Caco-2 (cell line): ENCODE data around the gene HDGFL1. TPM values are rescaled to one million over a fixed set of nuclear protein-coding genes. Genes with fewer than 3 reads are reported as not detected.

Experiments
- BruUV-seq: library from RNA; stranded (reverse); fragments of 400-500 nt; replicated peaks from 2 replicates; lab custom pipeline; 2021; lab: Mats Ljungman, UMichigan
- CTCF ChIA-PET: fragments of 300-600 bp; sonication (Branson Sonifier 250); formaldehyde crosslinking; loops from one replicate; lab custom pipeline; 2022; ENCODE audit warnings: antibody characterized with exemption; lab: Charles Lee
- POLR2A ChIA-PET: fragments of 300-600 bp; sonication (Branson Sonifier 250); formaldehyde crosslinking; loops from one replicate; lab custom pipeline; 2022; ENCODE audit warnings: antibody characterized with exemption; lab: Charles Lee
- DNase-seq, 2 experiments: peaks; one replicate each; pipeline versions ENCODE4 v3.0.0 to v3.0.0-alpha.2; 2020 to 2022
- H3K27me3 ChIP-seq: replicated peaks from 2 replicates; pipeline ENCODE4 v1.6.0; 2011; ENCODE audit warnings: low read length; ENCODE audit not compliant: control insufficient read depth, insufficient read depth
- H3K36me3 ChIP-seq: 2 replicates; pipeline ENCODE4 v1.5.1; 2011; ENCODE audit warnings: low read length; ENCODE audit not compliant: control insufficient read depth, insufficient read depth
- H3K4me1 ChIP-seq: fragments of 250-450 bp; sonication (Bioruptor Pico); 2 replicates; pipeline ENCODE4 v1.5.1; 2020; ENCODE audit warnings: mild to moderate bottlenecking
- H3K4me3 ChIP-seq: 2 replicates; pipeline ENCODE4 v1.5.1; 2011; ENCODE audit warnings: low read depth, mild to moderate bottlenecking, control low read depth, low read length
- H3K9me3 ChIP-seq: fragments of 250-450 bp; sonication (Bioruptor Pico); 2 replicates; pipeline ENCODE4 v1.5.1; 2020; ENCODE audit warnings: mild to moderate bottlenecking, moderate library complexity
- H3K27ac Mint-ChIP-seq: one replicate; pipeline ENCODE4 v1.8.0; 2022; ENCODE audit warnings: mixed read lengths; ENCODE audit not compliant: unreplicated experiment
- H3K27me3 Mint-ChIP-seq: one replicate; pipeline ENCODE4 v1.8.0; 2022; ENCODE audit warnings: mixed read lengths; ENCODE audit not compliant: insufficient read depth, unreplicated experiment
- H3K36me3 Mint-ChIP-seq: one replicate; pipeline ENCODE4 v1.8.0; 2022; ENCODE audit warnings: mild to moderate bottlenecking, mixed read lengths; ENCODE audit not compliant: insufficient read depth, unreplicated experiment
- H3K4me1 Mint-ChIP-seq: one replicate; pipeline ENCODE4 v1.8.0; 2022; ENCODE audit warnings: low read depth, mixed read lengths; ENCODE audit not compliant: unreplicated experiment
- H3K4me3 Mint-ChIP-seq: one replicate; pipeline ENCODE4 v1.8.0; 2022; ENCODE audit warnings: mild to moderate bottlenecking, moderate library complexity, mixed read lengths; ENCODE audit not compliant: unreplicated experiment
- H3K9me3 Mint-ChIP-seq: one replicate; pipeline ENCODE4 v1.8.0; 2022; ENCODE audit warnings: mixed read lengths; ENCODE audit not compliant: unreplicated experiment
- intact Hi-C: fragments of 100-400 bp; cut with micrococcal nuclease; formaldehyde crosslinking; loops from one replicate; pipeline ENCODE4 v1.10.0; 2022; ENCODE audit not compliant: unreplicated experiment
- total RNA-seq: library from RNA; stranded (reverse); gene quantifications from 2 replicates; pipeline ENCODE4 v1.2.3, GENCODE V29; 2022
- TF ChIP-seq, protein P1 (sequence below), 2 experiments: fragments of 200-600 bp in 1 of 2; IDR thresholded peaks; 1 replicate in 1 of 2; 2 replicates in 1 of 2; pipeline versions ENCODE4 v1.5.1 to v1.8.0; 2011 to 2022; ENCODE audit warnings: antibody characterized with exemption in 1 of 2, control low read depth in 1 of 2, inconsistent platforms in 1 of 2, low read depth in 1 of 2, low read length in 1 of 2, mild to moderate bottlenecking in 1 of 2, moderate library complexity in 1 of 2; ENCODE audit not compliant: insufficient read depth in 1 of 2, severe bottlenecking in 1 of 2, unreplicated experiment in 1 of 2

HDGFL1 gene
- total RNA-seq, 1 experiment from 2014 or later: not detected

DNA sequence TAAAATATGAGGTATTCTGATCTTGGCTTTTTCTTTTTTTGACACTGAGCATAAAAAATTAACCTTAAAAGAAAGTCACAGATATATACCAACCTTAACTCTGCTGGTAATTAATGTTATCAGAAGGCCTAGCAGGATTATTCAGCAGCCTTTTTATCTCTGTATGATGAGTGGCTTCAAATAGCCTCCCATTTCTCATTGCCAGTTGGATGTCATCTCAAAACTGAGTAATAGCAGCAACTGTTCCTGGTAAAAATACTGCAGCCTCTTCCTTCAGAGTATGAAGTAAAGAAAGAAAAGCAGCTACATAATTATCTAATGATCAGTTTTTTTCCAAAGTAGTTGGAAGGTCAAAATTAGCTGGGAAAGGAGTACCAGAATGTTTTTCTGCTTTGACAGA lies 24.9 kb upstream of the HDGFL1 start:
- Histone ChIP-seq H3K27me3 (no peaks in the 10 kb centered on the region), H3K4me3 (no peak overlapping the region), H3K4me1 (no peaks in the 10 kb centered on the region), H3K9me3 (no peaks in the 10 kb centered on the region), H3K36me3 (no peaks in the 10 kb centered on the region)
- no peak overlapping the region for H3K27ac Mint-ChIP-seq
- intact Hi-C loops: no loop called here
- H3K27me3 Mint-ChIP-seq: no peaks in the 10 kb centered on the region
- DNase-seq: no peak
- H3K4me3 Mint-ChIP-seq: no peak overlapping the region
- no peaks in the 10 kb centered on the region for H3K9me3 Mint-ChIP-seq
- POLR2A ChIA-PET: no interaction called here
- CTCF ChIA-PET: no interaction called here
- TF ChIP-seq, protein P1, sequence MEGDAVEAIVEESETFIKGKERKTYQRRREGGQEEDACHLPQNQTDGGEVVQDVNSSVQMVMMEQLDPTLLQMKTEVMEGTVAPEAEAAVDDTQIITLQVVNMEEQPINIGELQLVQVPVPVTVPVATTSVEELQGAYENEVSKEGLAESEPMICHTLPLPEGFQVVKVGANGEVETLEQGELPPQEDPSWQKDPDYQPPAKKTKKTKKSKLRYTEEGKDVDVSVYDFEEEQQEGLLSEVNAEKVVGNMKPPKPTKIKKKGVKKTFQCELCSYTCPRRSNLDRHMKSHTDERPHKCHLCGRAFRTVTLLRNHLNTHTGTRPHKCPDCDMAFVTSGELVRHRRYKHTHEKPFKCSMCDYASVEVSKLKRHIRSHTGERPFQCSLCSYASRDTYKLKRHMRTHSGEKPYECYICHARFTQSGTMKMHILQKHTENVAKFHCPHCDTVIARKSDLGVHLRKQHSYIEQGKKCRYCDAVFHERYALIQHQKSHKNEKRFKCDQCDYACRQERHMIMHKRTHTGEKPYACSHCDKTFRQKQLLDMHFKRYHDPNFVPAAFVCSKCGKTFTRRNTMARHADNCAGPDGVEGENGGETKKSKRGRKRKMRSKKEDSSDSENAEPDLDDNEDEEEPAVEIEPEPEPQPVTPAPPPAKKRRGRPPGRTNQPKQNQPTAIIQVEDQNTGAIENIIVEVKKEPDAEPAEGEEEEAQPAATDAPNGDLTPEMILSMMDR (IDR thresholded peaks at IDR 0.05; ENCODE audit: insufficient read depth in 1 of 2, low read depth in 1 of 2, low read length in 1 of 2, severe bottlenecking in 1 of 2, unreplicated experiment in 1 of 2): no peak
- no TSS peak for BruUV-seq
- H3K36me3 Mint-ChIP-seq: no peaks in the 10 kb centered on the region
- H3K4me1 Mint-ChIP-seq: no peaks in the 10 kb centered on the region

DNA sequence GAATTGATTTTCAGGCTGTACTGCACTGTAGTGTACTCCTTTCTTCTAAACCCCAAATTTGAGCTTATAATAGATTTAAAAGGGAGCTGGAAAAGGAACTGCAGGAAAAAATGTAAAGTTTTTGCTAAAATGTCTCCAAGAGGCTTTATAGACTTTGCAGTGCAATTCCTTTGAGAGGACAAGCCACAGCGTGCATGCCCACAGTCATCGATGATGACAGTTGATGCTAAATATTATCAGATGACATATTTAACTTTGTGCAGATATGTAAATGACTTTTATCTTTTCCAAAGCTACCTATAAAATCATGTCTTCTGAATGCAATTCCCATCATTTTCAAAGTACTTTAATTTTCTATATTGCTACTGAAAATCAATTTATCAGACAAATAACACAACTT lies 24.3 kb upstream of the HDGFL1 start:
- H3K4me1 ChIP-seq: no peaks in the 10 kb centered on the region
- Mint-ChIP-seq H3K27ac (no peak overlapping the region), H3K9me3 (no peaks in the 10 kb centered on the region), H3K4me1 (no peaks in the 10 kb centered on the region), H3K4me3 (no peak overlapping the region), H3K36me3 (no peaks in the 10 kb centered on the region), H3K27me3 (no peaks in the 10 kb centered on the region)
- intact Hi-C loops: no loop called here
- BruUV-seq: no TSS peak
- H3K9me3 ChIP-seq: no peaks in the 10 kb centered on the region
- no peaks in the 10 kb centered on the region for H3K36me3 ChIP-seq
- no peak overlapping the region for H3K4me3 ChIP-seq
- H3K27me3 ChIP-seq: no peaks in the 10 kb centered on the region
- CTCF ChIA-PET: no interaction called here
- no peak for DNase-seq
- TF ChIP-seq, protein P1 (IDR thresholded peaks at IDR 0.05; ENCODE audit: insufficient read depth in 1 of 2, low read depth in 1 of 2, low read length in 1 of 2, severe bottlenecking in 1 of 2, unreplicated experiment in 1 of 2): no peak
- POLR2A ChIA-PET: no interaction called here

DNA sequence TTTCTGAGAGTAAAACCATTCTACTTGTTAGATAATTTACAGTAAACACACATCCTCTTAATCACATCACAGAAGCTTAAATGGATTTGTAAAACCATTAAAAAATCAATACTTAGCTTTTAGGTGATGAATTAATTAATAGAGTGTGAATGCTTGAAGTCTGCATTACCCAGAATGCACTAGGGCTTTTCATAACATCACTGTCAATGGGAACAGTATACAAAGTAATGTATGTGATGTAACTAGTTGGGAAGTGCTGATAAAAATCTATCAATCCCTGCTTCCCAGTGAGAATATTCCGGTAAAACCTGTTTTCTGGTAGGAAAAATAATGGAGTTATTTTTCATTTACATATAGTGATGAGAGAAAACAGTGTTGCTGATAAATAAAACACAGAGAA lies 23.1 kb upstream of the HDGFL1 start:
- no peak overlapping the region for H3K4me3 Mint-ChIP-seq
- H3K27me3 ChIP-seq: no peaks in the 10 kb centered on the region
- H3K36me3 ChIP-seq: no peaks in the 10 kb centered on the region
- H3K27ac Mint-ChIP-seq: no peak overlapping the region
- no peaks in the 10 kb centered on the region for H3K27me3 Mint-ChIP-seq
- TF ChIP-seq, protein P1 (IDR thresholded peaks at IDR 0.05; ENCODE audit: insufficient read depth in 1 of 2, low read depth in 1 of 2, low read length in 1 of 2, severe bottlenecking in 1 of 2, unreplicated experiment in 1 of 2): no peak
- ChIA-PET POLR2A (no interaction called here), CTCF (no interaction called here)
- no peaks in the 10 kb centered on the region for H3K4me1 Mint-ChIP-seq
- H3K9me3 Mint-ChIP-seq: no peaks in the 10 kb centered on the region
- intact Hi-C loops: no loop called here
- H3K9me3 ChIP-seq: no peaks in the 10 kb centered on the region
- no peak for DNase-seq
- H3K36me3 Mint-ChIP-seq: no peaks in the 10 kb centered on the region
- H3K4me1 ChIP-seq: no peaks in the 10 kb centered on the region
- H3K4me3 ChIP-seq: no peak overlapping the region
- no TSS peak for BruUV-seq
